Activated gamma-delta T cell treated with anti-CD3 and anti-CD28 coated beads, Interleukin-2, amount 50 U/mL, for 16 hours (primary cell): ENCODE measurements around the gene GAR1.
"Not testable (repeated sequence)": the region's sequence is repeated elsewhere in the genome, so short reads cannot be mapped to it uniquely, and the experiment has no call there.

ENCODE experiments used
- DNase-seq: peaks from one replicate; pipeline ENCODE4 v3.0.0-alpha.2; 2020; ENCODE audit warnings: low read depth

GAR1 gene

GRCh38 chr4:109846395-109847098 lies 31.0 kb downstream of the GAR1 start:
- no peak for DNase-seq

GRCh38 chr4:109847896-109848442 lies 32.4 kb downstream of the GAR1 start, which contains the start of gene LRIT3:
Gene LRIT3, plus strand, starts transcription at chr4:109848107. Its CDS starts 95 bp downstream, at chr4:109848202.
- no peak for DNase-seq

- no peak for DNase-seq
These were observed 32.9 kb downstream of the GAR1 start for GRCh38 chr4:109848501-109848900.

- no peak for DNase-seq
These were observed 35.0 kb downstream of the GAR1 start for GRCh38 chr4:109850601-109851000.

- DNase-seq: not testable (repeated sequence)
These were observed 44.1 kb downstream of the GAR1 start for GRCh38 chr4:109859426-109860300.

- DNase-seq: no peak
These were observed 45.7 kb downstream of the GAR1 start for GRCh38 chr4:109861271-109861670.

GRCh38 chr4:109861916-109862511 lies 46.5 kb downstream of the GAR1 start:
- no peak for DNase-seq

GRCh38 chr4:109864134-109864533 lies 48.6 kb downstream of the GAR1 start:
- no peak for DNase-seq

GRCh38 chr4:109870061-109870460 lies 54.5 kb downstream of the GAR1 start:
- DNase-seq: no peak

- DNase-seq: no peak
These were observed 56.5 kb downstream of the GAR1 start for GRCh38 chr4:109872065-109872464.

GRCh38 chr4:109872950-109873656 lies 57.5 kb downstream of the GAR1 start:
- no peak for DNase-seq

- no peak for DNase-seq
These were observed 58.4 kb downstream of the GAR1 start for GRCh38 chr4:109873791-109874514.
